HEK293 (cell line): ENCODE data around the gene GGT5.

Experiments
- FEZF1 ChIP-seq: fragments of 450-650 bp; formaldehyde crosslinking; IDR thresholded peaks from 2 replicates; pipeline ENCODE4 v1.5.1; 2016; ENCODE audit warnings: missing biosample characterization, missing genetic modification characterization
- KLF1 ChIP-seq: fragments of 450-650 bp; formaldehyde crosslinking; IDR thresholded peaks from 2 replicates; pipeline ENCODE4 v1.5.1; 2016; ENCODE audit warnings: missing biosample characterization, missing genetic modification characterization
- KLF10 ChIP-seq: fragments of 450-650 bp; IDR thresholded peaks from 2 replicates; pipeline ENCODE4 v1.5.1; 2018; ENCODE audit warnings: missing biosample characterization, mild to moderate bottlenecking, missing genetic modification characterization
- KLF16 ChIP-seq: fragments of 450-650 bp; formaldehyde crosslinking; IDR thresholded peaks from 2 replicates; pipeline ENCODE4 v1.5.1; 2017; ENCODE audit warnings: missing biosample characterization, missing genetic modification characterization
- KLF8 ChIP-seq: fragments of 450-650 bp; formaldehyde crosslinking; IDR thresholded peaks from 2 replicates; pipeline ENCODE4 v1.5.1; 2016; ENCODE audit warnings: missing biosample characterization, missing genetic modification characterization
- SP3 ChIP-seq: fragments of 450-650 bp; formaldehyde crosslinking; IDR thresholded peaks from 2 replicates; pipeline ENCODE4 v1.5.1; 2016; ENCODE audit warnings: missing biosample characterization, missing genetic modification characterization
- WT1 ChIP-seq: fragments of 450-650 bp; formaldehyde crosslinking; IDR thresholded peaks from 2 replicates; pipeline ENCODE4 v1.5.1; 2016; ENCODE audit warnings: missing biosample characterization, missing genetic modification characterization
- YY2 ChIP-seq: fragments of 450-650 bp; formaldehyde crosslinking; IDR thresholded peaks from 2 replicates; pipeline ENCODE4 v1.5.1; 2016; ENCODE audit warnings: missing biosample characterization, missing genetic modification characterization
- ZBTB17 ChIP-seq: fragments of 450-650 bp; formaldehyde crosslinking; IDR thresholded peaks from 2 replicates; pipeline ENCODE4 v1.5.1; 2016; ENCODE audit warnings: missing biosample characterization, missing genetic modification characterization
- ZBTB7A ChIP-seq: fragments of 450-650 bp; formaldehyde crosslinking; IDR thresholded peaks from 2 replicates; pipeline ENCODE4 v1.5.1; 2016; ENCODE audit warnings: low read depth, missing biosample characterization, missing genetic modification characterization
- ZBTB8A ChIP-seq: fragments of 450-650 bp; formaldehyde crosslinking; IDR thresholded peaks from 2 replicates; pipeline ENCODE4 v1.5.1; 2016; ENCODE audit warnings: missing biosample characterization, missing genetic modification characterization
- ZEB2 ChIP-seq: fragments of 450-650 bp; formaldehyde crosslinking; IDR thresholded peaks from 2 replicates; pipeline ENCODE4 v1.5.1; 2016; ENCODE audit warnings: missing biosample characterization, missing genetic modification characterization
- ZIC2 ChIP-seq: fragments of 450-650 bp; formaldehyde crosslinking; IDR thresholded peaks from 2 replicates; pipeline ENCODE4 v1.5.1; 2016; ENCODE audit warnings: missing biosample characterization, missing genetic modification characterization
- ZNF121 ChIP-seq: fragments of 450-650 bp; formaldehyde crosslinking; IDR thresholded peaks from 2 replicates; pipeline ENCODE4 v1.5.1; 2016; ENCODE audit warnings: missing biosample characterization, missing genetic modification characterization
- ZNF37A ChIP-seq: fragments of 450-650 bp; IDR thresholded peaks from 2 replicates; pipeline ENCODE4 v1.5.1; 2018; ENCODE audit warnings: missing biosample characterization, missing genetic modification characterization
- ZNF561 ChIP-seq: fragments of 450-650 bp; IDR thresholded peaks from 2 replicates; pipeline ENCODE4 v1.5.1; 2018; ENCODE audit warnings: missing biosample characterization, missing genetic modification characterization, borderline replicate concordance
- ZNF596 ChIP-seq: fragments of 450-650 bp; IDR thresholded peaks from 2 replicates; pipeline ENCODE4 v1.5.0; 2018; ENCODE audit warnings: missing biosample characterization, mild to moderate bottlenecking, missing genetic modification characterization, moderate library complexity
- ZNF677 ChIP-seq: fragments of 450-650 bp; IDR thresholded peaks from 2 replicates; pipeline ENCODE4 v1.5.0; 2018; ENCODE audit warnings: missing biosample characterization, mild to moderate bottlenecking, missing genetic modification characterization, moderate library complexity
- ZNF76 ChIP-seq: fragments of 450-650 bp; formaldehyde crosslinking; IDR thresholded peaks from 2 replicates; pipeline ENCODE4; 2016; ENCODE audit warnings: low read depth, missing biosample characterization, missing genetic modification characterization, borderline replicate concordance
- ZSCAN16 ChIP-seq: fragments of 450-650 bp; formaldehyde crosslinking; IDR thresholded peaks from 2 replicates; pipeline ENCODE4 v1.5.1; 2016; ENCODE audit warnings: missing biosample characterization, missing genetic modification characterization
- ZSCAN23 ChIP-seq: fragments of 450-650 bp; formaldehyde crosslinking; IDR thresholded peaks from 2 replicates; pipeline ENCODE4 v1.5.1; 2016; ENCODE audit warnings: missing biosample characterization, missing genetic modification characterization
- ZSCAN30 ChIP-seq: fragments of 450-650 bp; IDR thresholded peaks from 2 replicates; pipeline ENCODE4 v1.5.1; 2018; ENCODE audit warnings: missing biosample characterization, mild to moderate bottlenecking, missing genetic modification characterization, moderate library complexity
- ZXDB ChIP-seq: fragments of 450-650 bp; formaldehyde crosslinking; IDR thresholded peaks from 2 replicates; pipeline ENCODE4 v1.5.1; 2016; ENCODE audit warnings: missing biosample characterization, missing genetic modification characterization
- TF ChIP-seq, protein P1 (sequence below): fragments of 450-650 bp; formaldehyde crosslinking; IDR thresholded peaks from 2 replicates; pipeline ENCODE4 v1.5.1; 2016; ENCODE audit warnings: missing biosample characterization, missing genetic modification characterization
- TF ChIP-seq, protein P2 (sequence below): fragments of 450-650 bp; formaldehyde crosslinking; IDR thresholded peaks from 2 replicates; pipeline ENCODE4 v1.5.1; 2016; ENCODE audit warnings: missing biosample characterization, missing genetic modification characterization
- TF ChIP-seq, protein P3 (sequence below): fragments of 450-650 bp; formaldehyde crosslinking; optimal IDR thresholded peaks from 2 replicates; pipeline ENCODE3; 2016; ENCODE audit warnings: missing biosample characterization, mild to moderate bottlenecking, missing genetic modification characterization
- TF ChIP-seq, protein P4 (sequence below): sonication (generic); formaldehyde crosslinking; IDR thresholded peaks from 2 replicates; pipeline ENCODE4 v1.8.1; 2022; ENCODE audit warnings: mild to moderate bottlenecking, moderate library complexity, missing genetic modification reagents
- TF ChIP-seq, protein P5 (sequence below): fragments of 450-650 bp; formaldehyde crosslinking; IDR thresholded peaks from 2 replicates; pipeline ENCODE4 v1.5.1; 2016; ENCODE audit warnings: missing biosample characterization, missing genetic modification characterization
- TF ChIP-seq, protein P6 (sequence below): fragments of 450-650 bp; formaldehyde crosslinking; IDR thresholded peaks from 2 replicates; pipeline ENCODE4 v1.5.1; 2017; ENCODE audit warnings: missing biosample characterization, missing genetic modification characterization
- TF ChIP-seq, protein P7 (sequence below): fragments of 450-650 bp; formaldehyde crosslinking; IDR thresholded peaks from 2 replicates; pipeline ENCODE4 v1.5.1; 2016; ENCODE audit warnings: missing biosample characterization, missing genetic modification characterization

GGT5 gene

GRCh38 chr22:24270556-24271385 lies 25.9 kb upstream of the GGT5 start, which contains the start of gene SPECC1L (continued):
- peak; percentile 58 for TF ChIP-seq ZNF76 (tag by site-specific recombination)
- TF ChIP-seq WT1 (tag by site-specific recombination): 0 out of 2 replicates have a peak, but pooled peaks have one; percentile 14
- TF ChIP-seq, protein P1, sequence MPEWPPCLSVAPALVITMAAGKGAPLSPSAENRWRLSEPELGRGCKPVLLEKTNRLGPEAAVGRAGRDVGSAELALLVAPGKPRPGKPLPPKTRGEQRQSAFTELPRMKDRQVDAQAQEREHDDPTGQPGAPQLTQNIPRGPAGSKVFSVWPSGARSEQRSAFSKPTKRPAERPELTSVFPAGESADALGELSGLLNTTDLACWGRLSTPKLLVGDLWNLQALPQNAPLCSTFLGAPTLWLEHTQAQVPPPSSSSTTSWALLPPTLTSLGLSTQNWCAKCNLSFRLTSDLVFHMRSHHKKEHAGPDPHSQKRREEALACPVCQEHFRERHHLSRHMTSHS: no peak
- peak; percentile 66; the same call in 1 of the 2 replicates for TF ChIP-seq ZEB2 (tag by site-specific recombination)
- peak; percentile 78 for TF ChIP-seq FEZF1 (tag by site-specific recombination)
- TF ChIP-seq KLF8 (tag by site-specific recombination): peak; percentile 96
- peak; percentile 100 for TF ChIP-seq ZXDB
- peak; percentile 44; the same call in 1 of the 2 replicates for TF ChIP-seq SP3
- TF ChIP-seq, protein P2, sequence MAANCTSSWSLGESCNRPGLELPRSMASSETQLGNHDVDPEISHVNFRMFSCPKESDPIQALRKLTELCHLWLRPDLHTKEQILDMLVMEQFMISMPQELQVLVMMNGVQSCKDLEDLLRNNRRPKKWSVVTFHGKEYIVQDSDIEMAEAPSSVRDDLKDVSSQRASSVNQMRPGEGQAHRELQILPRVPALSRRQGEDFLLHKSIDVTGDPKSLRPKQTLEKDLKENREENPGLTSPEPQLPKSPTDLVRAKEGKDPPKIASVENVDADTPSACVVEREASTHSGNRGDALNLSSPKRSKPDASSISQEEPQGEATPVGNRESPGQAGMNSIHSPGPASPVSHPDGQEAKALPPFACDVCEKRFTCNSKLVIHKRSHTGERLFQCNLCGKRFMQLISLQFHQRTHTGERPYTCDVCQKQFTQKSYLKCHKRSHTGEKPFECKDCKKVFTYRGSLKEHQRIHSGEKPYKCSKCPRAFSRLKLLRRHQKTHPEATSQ (tag by site-specific recombination): peak; percentile 95
- 0 out of 2 replicates have a peak, but pooled peaks have one; percentile 23 for TF ChIP-seq ZBTB7A (tag by site-specific recombination)
- peak; percentile 75 for TF ChIP-seq KLF1 (tag by site-specific recombination)
- TF ChIP-seq ZBTB17 (tag by site-specific recombination): peak; percentile 66; the same call in 1 of the 2 replicates
- 0 out of 2 replicates have a peak, but pooled peaks have one; percentile 23 for TF ChIP-seq ZNF121
- TF ChIP-seq, protein P3, sequence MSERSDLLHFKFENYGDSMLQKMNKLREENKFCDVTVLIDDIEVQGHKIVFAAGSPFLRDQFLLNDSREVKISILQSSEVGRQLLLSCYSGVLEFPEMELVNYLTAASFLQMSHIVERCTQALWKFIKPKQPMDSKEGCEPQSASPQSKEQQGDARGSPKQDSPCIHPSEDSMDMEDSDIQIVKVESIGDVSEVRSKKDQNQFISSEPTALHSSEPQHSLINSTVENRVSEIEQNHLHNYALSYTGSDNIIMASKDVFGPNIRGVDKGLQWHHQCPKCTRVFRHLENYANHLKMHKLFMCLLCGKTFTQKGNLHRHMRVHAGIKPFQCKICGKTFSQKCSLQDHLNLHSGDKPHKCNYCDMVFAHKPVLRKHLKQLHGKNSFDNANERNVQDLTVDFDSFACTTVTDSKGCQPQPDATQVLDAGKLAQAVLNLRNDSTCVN (tag by site-specific recombination): peak; percentile 91
- peak; percentile 78 for TF ChIP-seq ZNF561 (tag by site-specific recombination)
- TF ChIP-seq ZSCAN23 (tag by site-specific recombination): no peak
- 0 out of 2 replicates have a peak, but pooled peaks have one; percentile 62 for TF ChIP-seq KLF16 (tag by site-specific recombination)
- peak; percentile 85 for TF ChIP-seq ZSCAN30
- TF ChIP-seq ZNF677 (tag by site-specific recombination): 0 out of 2 replicates have a peak, but pooled peaks have one; percentile 47
- TF ChIP-seq, protein P4, sequence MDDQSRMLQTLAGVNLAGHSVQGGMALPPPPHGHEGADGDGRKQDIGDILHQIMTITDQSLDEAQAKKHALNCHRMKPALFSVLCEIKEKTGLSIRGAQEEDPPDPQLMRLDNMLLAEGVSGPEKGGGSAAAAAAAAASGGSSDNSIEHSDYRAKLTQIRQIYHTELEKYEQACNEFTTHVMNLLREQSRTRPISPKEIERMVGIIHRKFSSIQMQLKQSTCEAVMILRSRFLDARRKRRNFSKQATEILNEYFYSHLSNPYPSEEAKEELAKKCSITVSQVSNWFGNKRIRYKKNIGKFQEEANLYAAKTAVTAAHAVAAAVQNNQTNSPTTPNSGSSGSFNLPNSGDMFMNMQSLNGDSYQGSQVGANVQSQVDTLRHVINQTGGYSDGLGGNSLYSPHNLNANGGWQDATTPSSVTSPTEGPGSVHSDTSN: peak; percentile 22; the same call in 1 of the 2 replicates
- 0 out of 2 replicates have a peak, but pooled peaks have one; percentile 28 for TF ChIP-seq ZNF596 (tag by site-specific recombination)
- peak; percentile 93 for TF ChIP-seq KLF10 (tag by site-specific recombination)
- TF ChIP-seq, protein P5, sequence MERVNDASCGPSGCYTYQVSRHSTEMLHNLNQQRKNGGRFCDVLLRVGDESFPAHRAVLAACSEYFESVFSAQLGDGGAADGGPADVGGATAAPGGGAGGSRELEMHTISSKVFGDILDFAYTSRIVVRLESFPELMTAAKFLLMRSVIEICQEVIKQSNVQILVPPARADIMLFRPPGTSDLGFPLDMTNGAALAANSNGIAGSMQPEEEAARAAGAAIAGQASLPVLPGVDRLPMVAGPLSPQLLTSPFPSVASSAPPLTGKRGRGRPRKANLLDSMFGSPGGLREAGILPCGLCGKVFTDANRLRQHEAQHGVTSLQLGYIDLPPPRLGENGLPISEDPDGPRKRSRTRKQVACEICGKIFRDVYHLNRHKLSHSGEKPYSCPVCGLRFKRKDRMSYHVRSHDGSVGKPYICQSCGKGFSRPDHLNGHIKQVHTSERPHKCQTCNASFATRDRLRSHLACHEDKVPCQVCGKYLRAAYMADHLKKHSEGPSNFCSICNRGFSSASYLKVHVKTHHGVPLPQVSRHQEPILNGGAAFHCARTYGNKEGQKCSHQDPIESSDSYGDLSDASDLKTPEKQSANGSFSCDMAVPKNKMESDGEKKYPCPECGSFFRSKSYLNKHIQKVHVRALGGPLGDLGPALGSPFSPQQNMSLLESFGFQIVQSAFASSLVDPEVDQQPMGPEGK (tag by site-specific recombination): peak; percentile 74
- no peak for TF ChIP-seq ZNF37A (tag by site-specific recombination)
- TF ChIP-seq, protein P6, sequence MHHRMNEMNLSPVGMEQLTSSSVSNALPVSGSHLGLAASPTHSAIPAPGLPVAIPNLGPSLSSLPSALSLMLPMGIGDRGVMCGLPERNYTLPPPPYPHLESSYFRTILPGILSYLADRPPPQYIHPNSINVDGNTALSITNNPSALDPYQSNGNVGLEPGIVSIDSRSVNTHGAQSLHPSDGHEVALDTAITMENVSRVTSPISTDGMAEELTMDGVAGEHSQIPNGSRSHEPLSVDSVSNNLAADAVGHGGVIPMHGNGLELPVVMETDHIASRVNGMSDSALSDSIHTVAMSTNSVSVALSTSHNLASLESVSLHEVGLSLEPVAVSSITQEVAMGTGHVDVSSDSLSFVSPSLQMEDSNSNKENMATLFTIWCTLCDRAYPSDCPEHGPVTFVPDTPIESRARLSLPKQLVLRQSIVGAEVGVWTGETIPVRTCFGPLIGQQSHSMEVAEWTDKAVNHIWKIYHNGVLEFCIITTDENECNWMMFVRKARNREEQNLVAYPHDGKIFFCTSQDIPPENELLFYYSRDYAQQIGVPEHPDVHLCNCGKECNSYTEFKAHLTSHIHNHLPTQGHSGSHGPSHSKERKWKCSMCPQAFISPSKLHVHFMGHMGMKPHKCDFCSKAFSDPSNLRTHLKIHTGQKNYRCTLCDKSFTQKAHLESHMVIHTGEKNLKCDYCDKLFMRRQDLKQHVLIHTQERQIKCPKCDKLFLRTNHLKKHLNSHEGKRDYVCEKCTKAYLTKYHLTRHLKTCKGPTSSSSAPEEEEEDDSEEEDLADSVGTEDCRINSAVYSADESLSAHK (tag by site-specific recombination): no peak; the same call in 1 of the 2 replicates
- peak; percentile 70 for TF ChIP-seq ZIC2 (tag by site-specific recombination)
- TF ChIP-seq ZSCAN16: no peak
- TF ChIP-seq YY2 (tag by site-specific recombination): no peak
- TF ChIP-seq, protein P7, sequence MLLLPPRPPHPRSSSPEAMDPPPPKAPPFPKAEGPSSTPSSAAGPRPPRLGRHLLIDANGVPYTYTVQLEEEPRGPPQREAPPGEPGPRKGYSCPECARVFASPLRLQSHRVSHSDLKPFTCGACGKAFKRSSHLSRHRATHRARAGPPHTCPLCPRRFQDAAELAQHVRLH (tag by site-specific recombination): 0 out of 2 replicates have a peak, but pooled peaks have one; percentile 28
- peak; percentile 96 for TF ChIP-seq ZBTB8A
